ENCODE data around the gene FAM53C.
"Not testable (repeated sequence)": the region's sequence is repeated elsewhere in the genome, so short reads cannot be mapped to it uniquely, and the experiment has no call there.

Gene FAM53C

DNA sequence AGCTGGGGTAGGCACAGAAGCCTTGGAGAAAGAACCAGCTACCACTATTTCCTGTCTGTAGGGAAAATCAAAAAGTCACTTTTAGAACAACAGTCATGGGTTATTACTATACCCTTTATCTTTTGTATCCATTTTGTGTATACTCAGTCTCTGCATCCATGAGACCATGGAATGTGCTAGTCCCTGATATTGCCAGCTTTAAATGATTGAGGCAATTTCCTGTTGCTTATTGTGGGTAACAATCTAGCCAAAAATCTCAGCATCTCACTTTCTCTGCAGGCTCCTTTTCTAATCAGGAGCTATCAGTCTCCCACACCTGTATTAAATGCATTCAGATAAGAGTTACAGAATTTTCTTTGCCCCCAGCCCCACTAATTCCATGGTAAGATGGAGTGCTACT lies 13.5 kb downstream of the FAM53C start:
- DNase-seq (ENCODE audit: low read depth) = no peak

GRCh38 chr5:138352071-138352721 lies 14.1 kb downstream of the FAM53C start, which contains the start of gene KDM3B:
KDM3B (plus strand) TSS chr5:138352685; CDS start chr5:138352796, 111 bp downstream.
- peak; percentile 64 for DNase-seq (ENCODE audit: low read depth)

DNA sequence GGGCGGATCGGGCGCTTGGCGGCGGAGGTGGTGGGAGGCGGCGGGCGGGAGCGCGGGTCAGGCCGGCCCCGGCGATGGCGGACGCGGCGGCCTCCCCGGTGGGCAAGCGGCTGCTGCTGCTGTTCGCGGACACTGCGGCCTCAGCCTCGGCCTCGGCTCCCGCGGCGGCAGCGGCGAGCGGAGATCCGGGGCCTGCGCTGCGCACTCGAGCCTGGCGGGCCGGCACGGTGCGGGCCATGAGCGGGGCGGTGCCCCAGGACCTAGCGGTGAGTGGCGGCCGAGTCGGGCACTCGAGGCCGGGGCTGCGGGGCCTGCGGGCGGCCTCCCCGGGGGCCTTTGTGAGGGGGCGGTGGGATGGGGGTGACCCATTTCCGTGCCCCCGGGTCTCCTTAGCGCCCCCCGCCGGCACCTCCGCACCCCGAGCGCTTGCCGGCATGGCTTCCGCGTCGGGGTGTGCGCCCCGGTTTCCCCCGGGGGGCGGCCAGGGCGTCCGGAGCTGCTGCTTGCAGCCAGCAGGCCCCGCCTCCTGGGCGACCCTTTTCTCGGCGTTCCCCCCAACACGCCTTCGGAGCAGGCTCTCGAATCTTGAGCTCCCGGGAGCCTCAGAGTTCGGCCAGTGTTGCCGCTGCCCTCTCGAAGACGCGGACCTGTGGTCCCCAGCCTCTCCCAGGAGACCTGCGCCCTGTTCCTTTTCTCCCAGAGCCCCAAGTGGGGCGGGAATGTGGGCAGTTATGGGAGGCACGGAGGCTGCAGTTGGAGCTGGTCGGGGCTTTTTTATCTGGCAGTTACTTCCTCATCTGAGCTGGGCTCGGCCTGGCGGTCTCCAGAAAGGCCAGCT lies 14.9 kb downstream of the FAM53C start:
- no peak for DNase-seq (ENCODE audit: low read depth)

DNA sequence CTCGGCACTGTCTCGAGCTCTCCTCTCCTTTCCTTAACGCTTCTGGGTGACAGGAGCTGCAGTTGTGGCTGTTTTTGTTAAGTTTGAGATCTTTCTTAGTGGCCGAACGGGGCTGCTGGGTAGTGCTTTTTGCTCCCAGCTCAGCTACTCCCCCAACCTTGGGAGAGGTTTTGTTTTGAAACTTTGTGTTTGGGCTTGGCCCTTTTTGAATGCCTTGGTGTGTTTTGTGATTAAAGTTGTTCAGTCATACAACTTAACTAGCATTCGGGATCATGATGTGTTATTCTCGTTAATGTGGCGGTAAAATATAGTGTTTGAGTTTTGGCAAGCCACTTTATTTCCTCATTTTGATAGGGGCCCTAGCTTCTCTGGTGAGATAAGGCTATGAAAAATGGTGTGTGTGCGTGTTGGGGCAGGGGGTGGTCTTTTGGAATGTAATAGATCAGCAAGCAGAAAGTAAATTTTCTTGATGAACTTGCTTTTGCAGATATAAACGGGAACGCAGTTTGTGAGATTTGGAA lies 15.6 kb downstream of the FAM53C start:
- DNase-seq (ENCODE audit: low read depth) = no peak

DNA sequence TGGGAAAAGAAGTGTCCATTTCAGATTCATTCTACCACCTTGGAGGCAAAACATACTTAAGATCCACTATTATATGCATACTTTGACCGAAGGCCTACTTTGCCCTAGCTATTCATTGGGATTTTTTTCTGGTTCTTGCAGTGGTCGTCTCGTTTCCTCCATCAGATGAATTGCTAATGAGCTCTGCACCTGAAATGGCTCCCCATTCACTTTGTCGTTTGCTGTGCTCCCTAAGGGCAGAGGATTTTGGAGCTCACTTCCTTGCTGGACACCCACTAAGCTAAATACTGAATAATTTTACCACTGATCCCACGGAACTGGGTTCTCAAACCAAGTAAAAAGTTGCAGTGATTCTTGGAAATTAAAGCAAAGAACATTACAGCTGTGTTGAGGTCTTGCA lies 16.3 kb downstream of the FAM53C start:
- no peak for DNase-seq (ENCODE audit: low read depth)

DNA sequence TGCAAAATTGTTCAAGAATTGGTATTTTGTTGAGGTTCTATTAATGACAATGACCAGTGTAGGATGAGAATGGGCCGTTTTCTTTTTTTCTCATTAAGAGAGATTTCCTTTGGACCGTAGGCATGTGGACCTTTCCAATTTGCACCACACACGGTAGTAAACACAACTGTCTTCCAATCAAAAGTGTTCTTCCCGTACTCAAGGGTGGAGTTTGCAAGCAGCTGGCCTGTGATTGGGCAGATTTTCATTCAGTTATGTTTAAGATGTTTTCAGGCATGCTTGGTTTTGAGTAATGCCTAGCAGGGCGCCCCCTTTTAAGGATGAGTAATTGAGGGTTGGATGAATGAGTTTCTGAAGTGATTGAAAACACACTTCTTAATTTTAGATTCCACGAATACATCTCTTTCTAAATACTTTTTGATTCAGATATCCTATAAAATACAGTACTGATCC lies 16.9 kb downstream of the FAM53C start:
- peak; percentile 83 for DNase-seq (ENCODE audit: low read depth)

GRCh38 chr5:138359621-138360020 lies 21.6 kb downstream of the FAM53C start:
- DNase-seq (ENCODE audit: low read depth) = no peak

DNA sequence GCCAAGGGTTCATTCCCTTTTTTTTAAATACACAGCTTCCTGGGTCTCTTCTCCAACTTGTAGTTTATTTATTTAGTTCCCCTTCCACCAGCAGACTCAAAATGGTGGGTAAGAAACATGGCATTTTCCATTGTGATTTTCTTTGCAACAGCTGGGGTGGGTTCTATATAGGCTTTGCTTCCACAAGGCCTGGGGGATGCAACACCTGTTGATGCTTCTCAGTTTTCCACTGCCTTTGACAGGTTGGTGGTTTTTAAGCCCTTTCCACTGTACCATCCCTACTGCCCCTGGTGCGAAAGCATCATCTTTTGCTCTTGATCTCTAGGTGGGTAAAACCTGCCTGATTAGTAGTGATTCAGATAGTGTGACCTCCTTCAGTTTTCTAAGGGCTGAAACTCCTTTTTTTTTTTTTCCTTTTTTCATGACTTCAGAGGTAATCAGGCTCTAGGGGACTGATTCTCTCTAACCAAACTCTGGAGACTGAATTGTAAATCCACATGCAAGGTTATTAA lies 22.9 kb downstream of the FAM53C start:
- DNase-seq (ENCODE audit: low read depth) = no peak

DNA sequence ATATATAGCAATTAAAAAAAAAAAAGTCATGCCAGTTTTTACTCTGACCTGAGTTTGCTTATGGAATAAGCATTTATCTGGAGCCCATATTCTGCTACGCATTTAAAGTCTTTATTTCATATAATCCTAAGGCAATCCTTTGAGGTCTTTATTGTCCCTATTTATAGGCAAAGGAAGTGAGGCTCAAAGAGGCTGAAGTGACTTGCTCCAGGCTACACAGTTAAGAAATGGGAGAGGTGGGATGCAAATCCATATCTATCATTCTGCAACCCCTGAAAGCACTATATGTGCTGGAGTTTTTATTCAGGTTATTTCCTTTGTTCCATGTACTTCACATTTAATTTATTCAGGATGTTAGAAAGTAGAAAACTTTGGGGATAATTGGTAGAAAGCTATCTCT lies 26.5 kb downstream of the FAM53C start:
- no peak for DNase-seq (ENCODE audit: low read depth)

DNA sequence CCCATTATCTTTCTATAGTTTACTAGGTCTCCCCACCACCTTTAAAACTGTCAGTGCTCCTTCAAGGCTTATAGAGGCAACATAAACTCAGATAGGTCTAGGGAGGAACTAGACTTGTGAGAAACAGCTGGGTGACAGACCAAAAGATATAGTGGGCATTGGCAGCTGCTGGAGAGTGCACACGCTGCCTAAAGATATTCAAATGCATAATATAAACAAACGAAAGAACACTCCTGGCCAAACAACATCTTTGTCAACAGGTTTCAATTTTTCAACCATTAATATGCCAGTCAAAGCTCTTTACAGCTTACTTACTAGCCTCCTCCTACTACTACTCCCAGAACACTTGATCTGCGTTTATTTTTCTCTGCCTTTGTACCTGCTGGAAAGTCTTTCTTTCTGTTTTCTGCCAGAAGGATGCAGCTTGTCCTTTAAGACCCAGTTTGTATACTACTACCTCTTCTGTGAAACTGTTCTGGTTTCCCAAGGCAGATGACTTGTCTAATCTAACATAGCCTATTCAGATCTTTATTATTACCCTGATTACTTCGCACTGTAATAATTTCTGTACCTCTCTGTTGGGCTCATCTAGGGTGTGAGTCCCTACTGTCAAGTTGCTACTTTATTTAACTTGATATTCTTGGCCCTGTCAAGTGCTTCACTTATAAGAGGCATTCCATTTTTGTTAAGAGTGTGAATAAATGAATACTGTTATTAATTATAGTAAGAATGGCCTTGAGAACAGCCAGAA lies 28.7 kb downstream of the FAM53C start:
- DNase-seq (ENCODE audit: low read depth) = no peak

- no peak for DNase-seq (ENCODE audit: low read depth)
Observed at GRCh38 chr5:138369261-138369660, 31.2 kb downstream of the FAM53C start.

DNA sequence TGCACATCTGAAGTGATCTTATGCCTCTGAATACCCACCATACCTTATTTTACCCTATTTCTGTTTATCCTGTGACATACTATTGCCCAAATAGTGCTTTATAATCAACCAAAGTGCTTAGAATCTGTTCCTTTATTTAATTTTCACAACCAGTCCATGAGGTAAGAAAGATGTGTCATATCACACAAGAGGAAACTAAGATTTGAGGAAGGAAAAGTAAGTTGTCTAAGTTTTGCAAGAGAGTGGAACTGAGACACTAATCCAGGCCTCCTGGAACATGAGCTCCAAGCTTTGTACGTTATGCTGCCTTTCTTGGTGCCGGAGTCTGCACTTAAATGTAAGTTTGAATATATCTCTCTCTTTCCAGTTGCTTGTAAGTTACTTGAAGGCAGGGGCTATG lies 31.6 kb downstream of the FAM53C start:
- DNase-seq (ENCODE audit: low read depth) = no peak

GRCh38 chr5:138370537-138370936 lies 32.5 kb downstream of the FAM53C start:
- no peak for DNase-seq (ENCODE audit: low read depth)

DNA sequence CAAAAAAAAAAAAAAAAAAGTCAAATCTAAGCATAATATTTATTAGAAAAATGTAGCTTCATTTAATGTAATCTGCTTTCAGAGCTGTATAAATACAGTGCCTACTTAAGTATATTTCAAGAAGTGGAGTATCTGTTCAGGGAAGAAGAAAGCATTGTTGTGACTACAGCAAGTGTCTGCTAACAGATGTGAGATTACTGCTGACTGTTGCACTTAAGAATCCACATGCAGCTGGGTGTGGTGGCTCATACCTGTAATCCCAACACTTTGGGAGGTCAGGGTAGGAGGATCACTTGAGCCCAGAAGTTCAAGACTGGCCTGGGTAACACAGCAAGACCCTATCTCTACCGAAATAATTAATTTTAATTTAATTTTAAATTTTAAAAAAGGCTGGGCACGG lies 33.4 kb downstream of the FAM53C start:
- no peak for DNase-seq (ENCODE audit: low read depth)

- no peak for DNase-seq (ENCODE audit: low read depth)
Observed at GRCh38 chr5:138372225-138372624, 34.2 kb downstream of the FAM53C start.

DNA sequence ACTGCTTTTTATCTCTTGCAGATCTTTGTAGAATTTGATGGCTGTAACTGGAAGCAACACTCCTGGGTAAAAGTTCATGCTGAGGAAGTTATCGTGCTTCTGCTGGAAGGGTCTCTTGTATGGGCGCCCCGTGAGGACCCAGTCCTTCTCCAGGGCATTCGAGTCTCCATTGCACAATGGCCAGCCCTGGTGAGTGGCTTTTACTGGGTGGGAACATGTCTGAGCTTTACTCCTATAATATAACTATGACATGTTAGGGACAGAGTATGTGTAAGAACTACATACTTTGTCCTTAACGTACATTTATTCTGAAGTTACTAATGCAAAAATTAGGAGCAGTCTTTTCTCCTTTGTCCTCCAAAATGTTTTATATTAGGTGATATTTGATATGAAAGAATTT lies 34.6 kb downstream of the FAM53C start:
- DNase-seq (ENCODE audit: low read depth) = no peak

GRCh38 chr5:138382347-138382746 lies 44.3 kb downstream of the FAM53C start:
- DNase-seq (ENCODE audit: low read depth) = no peak

GRCh38 chr5:138385660-138386059 lies 47.6 kb downstream of the FAM53C start:
- no peak for DNase-seq (ENCODE audit: low read depth)

GRCh38 chr5:138386290-138386689 lies 48.2 kb downstream of the FAM53C start:
- no peak for DNase-seq (ENCODE audit: low read depth)

GRCh38 chr5:138389332-138389731 lies 51.3 kb downstream of the FAM53C start:
- no peak for DNase-seq (ENCODE audit: low read depth)

GRCh38 chr5:138389911-138390310 lies 51.8 kb downstream of the FAM53C start:
- not testable (repeated sequence) for DNase-seq (ENCODE audit: low read depth)

GRCh38 chr5:138391859-138392386 lies 53.9 kb downstream of the FAM53C start:
- DNase-seq (ENCODE audit: low read depth) = no peak

Measured in stromal cell of bone marrow (primary cell).